H1 (cell line): ENCODE data around the gene PCDHA1. TPM values are rescaled to one million over a fixed set of nuclear protein-coding genes. Genes with fewer than 3 reads are reported as not detected.

ENCODE experiments used
- CTCF ChIA-PET: fragments of 300-600 bp; sonication (Branson Sonifier 250); formaldehyde crosslinking; loops from one replicate; lab custom pipeline; 2021; ENCODE audit not compliant: partially characterized antibody; lab: Charles Lee
- POLR2A ChIA-PET: fragments of 300-600 bp; sonication (Branson Sonifier 250); formaldehyde crosslinking; loops from one replicate; lab custom pipeline; 2021; ENCODE audit warnings: inconsistent platforms; ENCODE audit not compliant: partially characterized antibody; lab: Charles Lee
- DNase-seq, 2 experiments: peaks; one replicate each; pipeline versions ENCODE4 v3.0.0 to v3.0.0-alpha.2; 2010 to 2022; ENCODE audit warnings: low spot score in 2 of 2, low read depth in 1 of 2, mixed read lengths in 1 of 2
- FAIRE-seq: peaks from 2 replicates; lab custom pipeline; 2011; peaks lifted over from hg19 to GRCh38; lab: Jason Lieb, UNC
- H2AFZ ChIP-seq: 2 replicates; pipeline ENCODE4 v1.8.1; 2012; ENCODE audit warnings: low read length, inconsistent platforms
- H2AK5ac ChIP-seq: 2 replicates; pipeline ENCODE4 v1.6.1; 2013; ENCODE audit warnings: low read depth, low read length
- H2BK120ac ChIP-seq: replicated peaks from 2 replicates; pipeline ENCODE3; 2013; ENCODE audit warnings: low read depth, low read length, inconsistent platforms
- H2BK12ac ChIP-seq: 2 replicates; pipeline ENCODE4 v1.6.1; 2013; ENCODE audit warnings: low read depth, low read length
- H2BK15ac ChIP-seq: 2 replicates; pipeline ENCODE4 v1.6.1; 2013; ENCODE audit warnings: low read length
- H2BK20ac ChIP-seq: 2 replicates; pipeline ENCODE4 v1.6.1; 2013; ENCODE audit warnings: low read length
- H2BK5ac ChIP-seq: 2 replicates; pipeline ENCODE4 v1.6.1; 2013; ENCODE audit warnings: low read depth, low read length
- H3K14ac ChIP-seq: 2 replicates; pipeline ENCODE4 v1.6.1; 2013; ENCODE audit warnings: inconsistent platforms; ENCODE audit not compliant: insufficient read length
- H3K18ac ChIP-seq: 2 replicates; pipeline ENCODE4 v1.6.1; 2013; ENCODE audit warnings: low read length; ENCODE audit errors: extremely low read depth
- H3K23ac ChIP-seq: 2 replicates; pipeline ENCODE4 v1.6.1; 2013; ENCODE audit warnings: inconsistent platforms; ENCODE audit not compliant: insufficient read length
- H3K23me2 ChIP-seq: 2 replicates; pipeline ENCODE4 v1.6.1; 2013; ENCODE audit warnings: low read depth, low read length
- H3K27ac ChIP-seq: 2 replicates; pipeline ENCODE4 v1.6.1; 2011; ENCODE audit warnings: low read depth, low read length, inconsistent platforms
- H3K27me3 ChIP-seq, 4 experiments: replicated peaks in 1 of 4; 1 replicate in 1 of 4; 2 replicates in 3 of 4; pipeline versions ENCODE4 v1.6.1 to v1.8.1; 2011 to 2013; ENCODE audit warnings: low read length in 3 of 4, mild to moderate bottlenecking in 3 of 4, inconsistent platforms in 2 of 4, mixed read lengths in 2 of 4, moderate library complexity in 1 of 4; ENCODE audit not compliant: control insufficient read depth in 3 of 4, insufficient read depth in 3 of 4; ENCODE audit errors: extremely low read depth in 1 of 4
- H3K36me3 ChIP-seq, 4 experiments: 2 replicates each; pipeline versions ENCODE4 v1.6.1 to v1.8.1; 2011 to 2013; ENCODE audit warnings: mild to moderate bottlenecking in 4 of 4, low read length in 3 of 4, moderate library complexity in 2 of 4, control low read depth in 1 of 4, inconsistent platforms in 1 of 4; ENCODE audit not compliant: insufficient read depth in 4 of 4, control insufficient read depth in 2 of 4
- H3K4ac ChIP-seq: replicated peaks from 2 replicates; pipeline ENCODE3; 2013; ENCODE audit warnings: low read length, low read depth, mixed read lengths, inconsistent platforms; ENCODE audit not compliant: insufficient read length
- H3K4me1 ChIP-seq, 4 experiments: replicated peaks in 1 of 4; 1 replicate in 1 of 4; 2 replicates in 3 of 4; pipeline versions ENCODE4 v1.6.1 to v1.8.1; 2011 to 2013; ENCODE audit warnings: low read length in 3 of 4, inconsistent platforms in 2 of 4, mixed read lengths in 1 of 4; ENCODE audit not compliant: insufficient read depth in 4 of 4, control insufficient read depth in 3 of 4
- H3K4me2 ChIP-seq, 2 experiments: 2 replicates each; pipeline versions ENCODE4 v1.6.1 to v1.8.1; 2011 to 2013; ENCODE audit warnings: low read depth in 2 of 2, low read length in 2 of 2, control low read depth in 1 of 2, inconsistent platforms in 1 of 2, mild to moderate bottlenecking in 1 of 2; ENCODE audit not compliant: insufficient read depth in 1 of 2
- H3K4me3 ChIP-seq, 4 experiments: fragments of 200-600, 300-600 bp in 1 of 4; sonication (generic), shearing (Covaris generic), sonication (Bioruptor Twin) in 1 of 4; 2 replicates each; pipeline versions ENCODE4 v1.5.1 to v1.8.1; 2011 to 2016; ENCODE audit warnings: low read length in 4 of 4, low read depth in 3 of 4, control low read depth in 2 of 4, inconsistent platforms in 2 of 4, mild to moderate bottlenecking in 2 of 4, mixed read lengths in 1 of 4, moderate library complexity in 1 of 4; ENCODE audit not compliant: insufficient read depth in 2 of 4; ENCODE audit errors: extremely low read depth in 1 of 4
- H3K56ac ChIP-seq: replicated peaks from 2 replicates; pipeline ENCODE3; 2013; ENCODE audit warnings: low read depth, mild to moderate bottlenecking, mixed read lengths, low read length, inconsistent platforms; ENCODE audit not compliant: insufficient read length
- H3K79me1 ChIP-seq: 2 replicates; pipeline ENCODE4 v1.6.1; 2013; ENCODE audit warnings: low read depth, low read length, control low read depth
- H3K79me2 ChIP-seq, 2 experiments: 2 replicates each; pipeline versions ENCODE4 v1.6.1 to v1.8.1; 2012 to 2013; ENCODE audit warnings: low read length in 2 of 2, mild to moderate bottlenecking in 2 of 2, inconsistent platforms in 1 of 2; ENCODE audit not compliant: insufficient read depth in 2 of 2, control insufficient read depth in 1 of 2
- H3K9ac ChIP-seq, 4 experiments: replicated peaks in 1 of 4; 1 replicate in 1 of 4; 2 replicates in 3 of 4; pipeline versions ENCODE4 v1.6.1 to v1.8.1; 2011 to 2013; ENCODE audit warnings: low read depth in 3 of 4, low read length in 3 of 4, control low read depth in 2 of 4, mild to moderate bottlenecking in 2 of 4, moderate library complexity in 2 of 4, inconsistent platforms in 1 of 4; ENCODE audit errors: extremely low read depth in 1 of 4
- H3K9me3 ChIP-seq, 2 experiments: 2 replicates each; pipeline versions ENCODE4 v1.6.1 to v1.8.1; 2012 to 2013; ENCODE audit warnings: mild to moderate bottlenecking in 2 of 2, moderate library complexity in 2 of 2, control low read depth in 1 of 2, inconsistent platforms in 1 of 2, low read depth in 1 of 2, low read length in 1 of 2, mixed read lengths in 1 of 2; ENCODE audit not compliant: insufficient read depth in 2 of 2
- H4K20me1 ChIP-seq, 2 experiments: replicated peaks in 1 of 2; 2 replicates each; pipeline versions ENCODE3 to v1.8.1; 2011 to 2013; ENCODE audit warnings: inconsistent platforms in 2 of 2, low read length in 2 of 2, mild to moderate bottlenecking in 1 of 2; ENCODE audit not compliant: insufficient read depth in 2 of 2, control insufficient read depth in 1 of 2
- H4K5ac ChIP-seq: 2 replicates; pipeline ENCODE4 v1.6.1; 2013; ENCODE audit warnings: low read length, low read depth, mixed read lengths, inconsistent platforms; ENCODE audit not compliant: insufficient read length
- H4K8ac ChIP-seq: 2 replicates; pipeline ENCODE4 v1.8.0; 2013; ENCODE audit warnings: mild to moderate bottlenecking, moderate library complexity, low read length, inconsistent platforms; ENCODE audit not compliant: insufficient read depth; ENCODE audit errors: extremely low read depth
- H4K91ac ChIP-seq: replicated peaks from 2 replicates; pipeline ENCODE3; 2013; ENCODE audit warnings: low read length, mixed read lengths, inconsistent platforms; ENCODE audit not compliant: insufficient read length
- ATF2 ChIP-seq: IDR thresholded peaks from 2 replicates; pipeline ENCODE4 v1.6.1; 2012; ENCODE audit warnings: low read length, inconsistent platforms
- CBX8 ChIP-seq: fragments of 300-800, 300-1000 bp; sonication (generic); IDR thresholded peaks from 2 replicates; pipeline ENCODE4 v1.7.1; 2016; ENCODE audit warnings: low read depth, low read length, borderline replicate concordance
- CREB1 ChIP-seq: IDR thresholded peaks from 2 replicates; pipeline ENCODE4 v1.6.1; 2012; ENCODE audit warnings: inconsistent platforms
- EP300 ChIP-seq, 2 experiments: IDR thresholded peaks; 1 replicate in 1 of 2; 2 replicates in 1 of 2; pipeline ENCODE4 v1.6.1; 2011 to 2012; ENCODE audit warnings: low read depth in 2 of 2, low read length in 2 of 2, mild to moderate bottlenecking in 2 of 2, borderline replicate concordance in 1 of 2, inconsistent platforms in 1 of 2, moderate library complexity in 1 of 2
- GABPA ChIP-seq: IDR thresholded peaks from 2 replicates; pipeline ENCODE4 v1.6.1; 2011; ENCODE audit warnings: mild to moderate bottlenecking, low read length, moderate library complexity, borderline replicate concordance; ENCODE audit not compliant: insufficient read depth
- SP1 ChIP-seq: IDR thresholded peaks from 2 replicates; pipeline ENCODE4 v1.6.1; 2011; ENCODE audit warnings: low read depth, low read length
- SP4 ChIP-seq: IDR thresholded peaks from 2 replicates; pipeline ENCODE4 v1.6.1; 2012; ENCODE audit warnings: low read length, inconsistent platforms
- TAF7 ChIP-seq: optimal IDR thresholded peaks from 2 replicates; pipeline ENCODE3; 2011; ENCODE audit warnings: low read depth, mild to moderate bottlenecking, inconsistent platforms, low read length, moderate library complexity, borderline replicate concordance
- TBP ChIP-seq: IDR thresholded peaks from 2 replicates; pipeline ENCODE4 v1.6.1; 2011; ENCODE audit warnings: low read depth, low read length, improper control_type of control experiment
- TCF12 ChIP-seq: IDR thresholded peaks from 2 replicates; pipeline ENCODE4 v1.6.1; 2011; ENCODE audit warnings: low read depth, mild to moderate bottlenecking, low read length
- TEAD4 ChIP-seq: IDR thresholded peaks from 2 replicates; pipeline ENCODE4 v1.6.1; 2012; ENCODE audit warnings: low read depth, low read length, inconsistent platforms, mixed read lengths
- WGBS, 2 experiments: shearing (Covaris generic) in 1 of 2; methylation state at CpG; one replicate each; pipeline versions ENCODE4 v1.1.6 to v1.1.7; 2013 to 2015; ENCODE audit warnings: low lambda C conversion rate in 2 of 2, mixed read lengths in 2 of 2, inconsistent platforms in 1 of 2, low coverage in 1 of 2, missing lambda C conversion rate in 1 of 2; ENCODE audit not compliant: insufficient replicate concordance in 2 of 2, insufficient coverage in 1 of 2, insufficient read length in 1 of 2; ENCODE audit errors: extremely low coverage in 1 of 2, missing lambda C conversion rate in 1 of 2; 5-methylcytosine and 5-hydroxymethylcytosine counted together
- polyA plus RNA-seq, 7 experiments: library from polyadenylated mRNA; depleted of rRNA in 3 of 7; stranded (reverse) in 5 of 7; unstranded in 2 of 7; fragments of >200 nt in 5 of 7; fragments of 200-250 nt in 2 of 7; gene quantifications; 1 replicate in 5 of 7; 2 replicates in 1 of 7; 4 replicates in 1 of 7; pipeline versions ENCODE4 v1.2.1 to v1.2.3, GENCODE V29; 2011 to 2013; ENCODE audit warnings: missing spikeins in 2 of 7, mixed read lengths in 2 of 7
- total RNA-seq: library from RNA; stranded (reverse); fragmentation: NEBNext Ultra II Directional; extraction: Animal tissue kit (Norgen Biotek cat#: 25700); gene quantifications from 2 replicates; pipeline ENCODE4 v1.2.1, GENCODE V29; 2021

Gene PCDHA1
- total and polyA plus RNA-seq, 2 of the 8 experiments (the other 6 are each of a cell fraction or from before 2014, with no cell fraction given), result 0.23 to 0.50 TPM

GRCh38 chr5:141001446-141001843 is 215.5 kb downstream of the PCDHA1 start:
- CTCF ChIA-PET, result interaction anchor here (0.6 to 6.7 kb wide), 8 partner anchors 13 to 153 kb away, joined by 4 to 50 read pairs (median 7); partner anchors contain the start of genes PCDHAC1 and PCDHAC2
- Histone ChIP-seq H2AK5ac (peak overlapping the region; percentile 83; the same call in 1 of the 2 replicates), H3K9ac (peak overlapping the region in 3 of 4 experiments; percentile 69 to 86 (median 71); a peak in 6 of 7 replicates), H2BK12ac (peak overlapping the region; percentile 34; the same call in 1 of the 2 replicates), H2AFZ (no peak overlapping the region), H3K4ac (no peak overlapping the region), H3K4me1 (peaks cover 8 to 39% (median 31%) of the 10 kb centered on the region in 4 experiments; a peak in 6 of 7 replicates), H4K20me1 (no peaks in the 10 kb centered on the region), H4K91ac (peak overlapping the region; percentile 48), H3K56ac (no peak overlapping the region), H2BK120ac (peak overlapping the region; percentile 83), H4K5ac (peak overlapping the region; percentile 14), H3K79me1 (no peaks in the 10 kb centered on the region), H3K27ac (peak overlapping the region; percentile 88), H3K18ac (peak overlapping the region; percentile 93), H3K14ac (no peak overlapping the region), H4K8ac (peak overlapping the region; percentile 75; the same call in 1 of the 2 replicates), H3K79me2 (no peaks in the 10 kb centered on the region), H3K4me2 (peak overlapping the region; percentile 95 to 98), H3K23me2 (peaks cover 11% of the 10 kb centered on the region; the same call in 1 of the 2 replicates), H3K9me3 (no peaks in the 10 kb centered on the region), H2BK5ac (peak overlapping the region; percentile 95), H3K36me3 (no peaks in the 10 kb centered on the region), H3K4me3 (peak overlapping the region; percentile 35 to 65 (median 57); a peak in 7 of 8 replicates), H3K27me3 (no peaks in the 10 kb centered on the region), H2BK15ac (no peak overlapping the region), H2BK20ac (peak overlapping the region; percentile 92), H3K23ac (no peak overlapping the region)
- DNase-seq (peak in 1 of 2 experiments; percentile 58), FAIRE-seq (peak; percentile 82)
- POLR2A ChIA-PET, result interaction anchor here (0.6 to 8.3 kb wide), 19 partner anchors 9 to 305 kb away, joined by 3 to 155 read pairs (median 6); partner anchors contain the start of genes PCDHA12, PCDHAC1 and PCDHAC2
- WGBS, 2 experiments, result 2% methylated on average over 9 of the region's 9 CpGs; no CpG with 5 or more reads in 1 of the 2 experiments
- TF ChIP-seq SP4, result 0 out of 2 replicates have a peak, but pooled peaks have one; percentile 24
- TF ChIP-seq CBX8, result no peak
- no peak for TF ChIP-seq ATF2
- TF ChIP-seq TAF7, result peak; percentile 6
- TF ChIP-seq TBP, result peak; percentile 32; the same call in 1 of the 2 replicates
- TF ChIP-seq TCF12, result no peak
- no peak for TF ChIP-seq EP300 (IDR thresholded peaks at IDR 0.05; ENCODE audit: borderline replicate concordance in 1 of 2, low read depth in 2 of 2, low read length in 2 of 2)
- no peak for TF ChIP-seq TEAD4
- TF ChIP-seq SP1, result no peak
- no peak for TF ChIP-seq GABPA
- TF ChIP-seq CREB1, result no peak
